HepG2 (cell line): ENCODE results near the gene NCBP1. TPM values are rescaled to one million over a fixed set of nuclear protein-coding genes. Genes with fewer than 3 reads are reported as not detected.

ENCODE experiments used
- ATAC-seq: fragments of 200-7000 bp; cut with Tn5 transposase; 3 replicates; pipeline ENCODE4 v1.9.1; 2020; ENCODE audit warnings: mild to moderate bottlenecking, moderate library complexity
- BruUV-seq: library from RNA; stranded (reverse); fragments of 400-500 nt; replicated peaks from 2 replicates; lab custom pipeline; 2021; lab: Mats Ljungman, UMichigan
- CTCF ChIA-PET: fragments of 300-600 bp; formaldehyde crosslinking; extraction: SDS; loops from one replicate; lab custom pipeline; 2021; ENCODE audit warnings: low total read pairs, inconsistent platforms, low intra/inter-chr PET ratio; lab: Yijun Ruan, JAX
- POLR2A ChIA-PET: fragments of 350-600 bp; sonication (Branson Sonifier 250); formaldehyde crosslinking; loops from one replicate; lab custom pipeline; 2020; ENCODE audit warnings: antibody characterized with exemption, inconsistent platforms; lab: Yijun Ruan, JAX
- DNase-seq: peaks from one replicate; pipeline ENCODE4 v3.0.0-alpha.2; 2015; ENCODE audit warnings: low spot score
- FAIRE-seq: peaks from 3 replicates; lab custom pipeline; 2011; peaks lifted over from hg19 to GRCh38; lab: Jason Lieb, UNC
- H2AFZ ChIP-seq: one replicate; pipeline ENCODE4 v1.6.1; 2011; ENCODE audit warnings: low read length, inconsistent platforms
- H3K27ac ChIP-seq: fragments of 300-600 bp; 3 replicates; pipeline ENCODE4 v1.8.0; 2011; ENCODE audit warnings: mixed run types, mild to moderate bottlenecking, mixed read lengths, low read length, inconsistent platforms; ENCODE audit not compliant: insufficient read depth; ENCODE audit errors: extremely low read length
- H3K27me3 ChIP-seq, 2 experiments: fragments of 200-600 bp in 1 of 2; 2 replicates in 1 of 2; 3 replicates in 1 of 2; pipeline versions ENCODE4 v1.6.0 to v1.8.0; 2011; ENCODE audit warnings: low read length in 2 of 2, mild to moderate bottlenecking in 2 of 2, moderate library complexity in 2 of 2, inconsistent platforms in 1 of 2; ENCODE audit not compliant: insufficient read depth in 2 of 2, control insufficient read depth in 1 of 2
- H3K36me3 ChIP-seq, 2 experiments: fragments of 200-600 bp in 1 of 2; replicated peaks in 1 of 2; 2 replicates in 1 of 2; 3 replicates in 1 of 2; pipeline versions ENCODE4 v1.5.1 to v1.8.0; 2011; ENCODE audit warnings: low read length in 2 of 2, inconsistent platforms in 1 of 2; ENCODE audit not compliant: insufficient read depth in 2 of 2, control insufficient read depth in 1 of 2
- H3K4me1 ChIP-seq: 2 replicates; pipeline ENCODE4 v1.5.1; 2012; ENCODE audit warnings: low read length, inconsistent platforms; ENCODE audit not compliant: insufficient read depth
- H3K4me2 ChIP-seq: 2 replicates; pipeline ENCODE4 v1.6.0; 2011; ENCODE audit warnings: low read depth, low read length, inconsistent platforms
- H3K4me3 ChIP-seq, 3 experiments: fragments of 200-600 bp in 1 of 3; sonication (generic), shearing (Covaris generic) in 1 of 3; replicated peaks in 1 of 3; 2 replicates each; pipeline ENCODE4 v1.5.1; 2011 to 2016; ENCODE audit warnings: low read length in 3 of 3, inconsistent platforms in 2 of 3, low read depth in 2 of 3, mild to moderate bottlenecking in 2 of 3, control low read depth in 1 of 3, mixed read lengths in 1 of 3; ENCODE audit not compliant: insufficient read depth in 1 of 3
- H3K79me2 ChIP-seq: one replicate; pipeline ENCODE4 v1.6.1; 2011; ENCODE audit warnings: low read length, inconsistent platforms; ENCODE audit not compliant: insufficient read depth
- H3K9ac ChIP-seq: 2 replicates; pipeline ENCODE4 v1.6.0; 2011; ENCODE audit warnings: mild to moderate bottlenecking, low read depth, low read length, inconsistent platforms; ENCODE audit not compliant: insufficient read depth
- H3K9me3 ChIP-seq: 2 replicates; pipeline ENCODE4 v1.5.1; 2012; ENCODE audit warnings: mild to moderate bottlenecking, low read length
- H4K20me1 ChIP-seq: 2 replicates; pipeline ENCODE4 v1.6.0; 2011; ENCODE audit warnings: inconsistent platforms, mild to moderate bottlenecking, low read length, moderate library complexity; ENCODE audit not compliant: insufficient read depth
- LRRFIP1 ChIP-seq: sonication (generic); formaldehyde crosslinking; conservative IDR thresholded peaks from 2 replicates; pipeline ENCODE4 v1.4.0; 2020; ENCODE audit warnings: missing genetic modification reagents
- MTERF4 ChIP-seq: sonication (generic); formaldehyde crosslinking; IDR thresholded peaks from 2 replicates; pipeline ENCODE4 v1.8.0; 2023; ENCODE audit warnings: mild to moderate bottlenecking, missing genetic modification reagents
- NCOA1 ChIP-seq: sonication (generic); formaldehyde crosslinking; IDR thresholded peaks from 2 replicates; pipeline ENCODE4 v1.9.0; 2021; ENCODE audit warnings: missing genetic modification reagents
- NKX3-1 ChIP-seq: sonication (generic); formaldehyde crosslinking; IDR thresholded peaks from 2 replicates; pipeline ENCODE4 v1.5.0; 2020; ENCODE audit warnings: missing genetic modification reagents
- POLR2G ChIP-seq: fragments of 200-400 bp; formaldehyde crosslinking; IDR thresholded peaks from 2 replicates; pipeline ENCODE4 v1.6.1; 2018; ENCODE audit warnings: mild to moderate bottlenecking, low read depth, low read length, moderate library complexity
- ZNF205 ChIP-seq: IDR thresholded peaks from 2 replicates; pipeline ENCODE4 v1.6.1; 2018; ENCODE audit warnings: missing biosample characterization, missing genetic modification reagents
- WGBS: methylation state at CpG from one replicate; pipeline ENCODE4 v1.1.6; 2017; ENCODE audit warnings: low lambda C conversion rate; 5-methylcytosine and 5-hydroxymethylcytosine counted together
- in situ Hi-C: cut with HindIII; loops from 2 replicates; pipeline ENCODE4 v1.10.0; 2017; ENCODE audit warnings: low pct_unique_long_range_greater_than_20kb; ENCODE audit not compliant: extremely low pct_ligation_motif_present
- intact Hi-C: fragments of 100-400 bp; cut with micrococcal nuclease; formaldehyde crosslinking; loops from one replicate; pipeline ENCODE4 v1.10.0; 2022; ENCODE audit not compliant: unreplicated experiment
- polyA plus RNA-seq, 8 experiments: library from polyadenylated mRNA; depleted of rRNA in 3 of 8; stranded (reverse) in 7 of 8; unstranded in 1 of 8; fragments of >200 nt; fragmentation: Illumina TruSeq in 4 of 8; extraction: Trizol in 4 of 8; gene quantifications; 2 replicates each; pipeline versions ENCODE4 v1.2.1 to v1.2.3, GENCODE V29; 2011 to 2016; ENCODE audit warnings: low read depth in 4 of 8, missing spikeins in 1 of 8, mixed read lengths in 1 of 8; ENCODE audit not compliant: insufficient read depth in 1 of 8
- total RNA-seq, 5 experiments: library from RNA; depleted of rRNA; stranded (reverse); fragments of >200 nt; fragmentation: Illumina TruSeq; extraction: Trizol; gene quantifications; 2 replicates each; pipeline ENCODE4 v1.2.3, GENCODE V29; 2016; ENCODE audit warnings: low read depth in 1 of 5

The NCBP1 gene
- total and polyA plus RNA-seq, 2 of the 13 experiments (the other 11 are each of a cell fraction or from before 2014, with no cell fraction given): 13.3 to 40.2 TPM

GRCh38 chr9:97711223-97711626 is 77.6 kb downstream of the NCBP1 start:
- no peak overlapping the region for H3K4me3 ChIP-seq
- FAIRE-seq: no peak
- CTCF ChIA-PET: interaction anchor here (1.2 to 3.1 kb wide), 2 partner anchors 92 to 190 kb away, joined by 5 to 22 read pairs; no protein-coding TSS in a partner anchor
- peaks cover 24% of the 10 kb centered on the region for H3K4me1 ChIP-seq
- in situ Hi-C loops (loop anchor here (5.0 kb wide), 1 partner anchor 181 kb away; no protein-coding TSS in a partner anchor), intact Hi-C loops (no loop called here)
- H3K9ac ChIP-seq: no peak overlapping the region
- no peak overlapping the region for H3K27ac ChIP-seq
- H3K27me3 ChIP-seq: no peaks in the 10 kb centered on the region
- POLR2A ChIA-PET: no interaction called here
- H3K36me3 ChIP-seq: no peaks in the 10 kb centered on the region
- H3K9me3 ChIP-seq: no peaks in the 10 kb centered on the region
- H3K79me2 ChIP-seq: no peaks in the 10 kb centered on the region
- 85% methylated on average over 11 of the region's 12 CpGs for WGBS
- no peak overlapping the region for H3K4me2 ChIP-seq
- no peak overlapping the region for H2AFZ ChIP-seq
- DNase-seq: no peak
- TF ChIP-seq LRRFIP1 (CRISPR knock-in tag) (no peak), NCOA1 (CRISPR knock-in tag) (no peak), NKX3-1 (no peak), MTERF4 (CRISPR knock-in tag) (no peak), POLR2G (no peak), ZNF205 (CRISPR knock-in tag) (no peak)
- TF ChIP-seq, all 625 proteins: peak for 0
- no peaks in the 10 kb centered on the region for H4K20me1 ChIP-seq
- no TSS peak for BruUV-seq
- no peak for ATAC-seq
